Measurements from ENCODE around the gene PARK7.
"Not testable (repeated sequence)": the region's sequence is repeated elsewhere in the genome, so short reads cannot be mapped to it uniquely, and the experiment has no call there.

The PARK7 gene

DNA sequence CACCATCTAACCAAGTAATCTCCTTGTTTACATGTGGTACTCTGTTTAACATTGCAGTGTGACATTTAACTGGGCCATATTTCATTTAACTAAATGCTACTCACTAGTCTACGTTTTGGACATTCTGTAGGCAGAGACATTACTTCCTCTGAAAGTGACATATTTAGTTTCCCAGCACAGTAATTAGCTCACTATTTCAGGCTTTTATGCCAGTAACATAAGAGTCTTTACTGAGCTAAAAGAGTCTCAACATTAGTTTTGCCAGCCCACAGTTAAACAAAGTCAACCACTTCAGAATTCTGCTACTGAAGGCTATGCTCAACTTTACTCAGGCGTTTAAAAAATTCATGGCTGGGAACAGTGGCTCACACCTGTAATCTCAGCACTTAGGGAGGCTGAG, 18.3 kb upstream of the PARK7 start:
- no peak for DNase-seq (ENCODE audit: low spot score)

DNA sequence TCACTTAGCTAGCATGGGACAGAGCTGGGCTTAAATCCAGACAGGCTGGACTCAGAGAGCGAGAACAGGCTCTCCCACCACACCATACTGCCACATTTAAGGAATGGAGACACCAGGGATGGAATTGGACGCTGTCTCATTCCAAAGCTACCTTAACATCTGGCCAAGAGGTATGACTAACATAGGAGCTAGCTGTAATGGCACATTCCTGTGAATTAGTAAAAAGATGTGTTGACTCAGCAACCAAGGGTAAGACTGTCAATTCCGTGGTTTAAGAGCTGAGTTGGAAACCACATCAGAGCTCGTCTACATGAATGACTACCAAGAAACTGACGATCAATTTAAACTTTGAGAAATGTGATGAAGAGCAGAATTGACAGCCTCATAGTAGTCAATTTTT, 12.6 kb upstream of the PARK7 start:
- DNase-seq (ENCODE audit: low spot score), result no peak

DNA sequence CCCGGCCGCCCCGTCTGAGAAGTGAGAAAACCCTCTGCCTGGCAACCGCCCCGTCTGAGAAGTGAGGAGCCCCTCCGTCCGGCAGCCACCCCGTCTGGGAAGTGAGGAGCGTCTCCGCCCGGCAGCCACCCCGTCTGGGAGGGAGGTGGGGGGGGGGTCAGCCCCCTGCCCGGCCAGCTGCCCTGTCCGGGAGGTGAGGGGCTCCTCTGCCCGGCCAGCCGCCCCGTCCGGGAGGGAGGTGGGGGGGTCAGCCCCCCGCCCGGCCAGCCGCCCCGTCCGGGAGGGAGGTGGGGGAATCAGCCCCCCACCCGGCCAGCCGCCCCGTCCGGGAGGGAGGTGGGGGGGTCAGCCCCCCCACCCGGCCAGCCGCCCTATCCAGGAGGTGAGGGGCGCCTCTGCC, 8.7 kb upstream of the PARK7 start:
- DNase-seq (ENCODE audit: low spot score), result not testable (repeated sequence)

DNA sequence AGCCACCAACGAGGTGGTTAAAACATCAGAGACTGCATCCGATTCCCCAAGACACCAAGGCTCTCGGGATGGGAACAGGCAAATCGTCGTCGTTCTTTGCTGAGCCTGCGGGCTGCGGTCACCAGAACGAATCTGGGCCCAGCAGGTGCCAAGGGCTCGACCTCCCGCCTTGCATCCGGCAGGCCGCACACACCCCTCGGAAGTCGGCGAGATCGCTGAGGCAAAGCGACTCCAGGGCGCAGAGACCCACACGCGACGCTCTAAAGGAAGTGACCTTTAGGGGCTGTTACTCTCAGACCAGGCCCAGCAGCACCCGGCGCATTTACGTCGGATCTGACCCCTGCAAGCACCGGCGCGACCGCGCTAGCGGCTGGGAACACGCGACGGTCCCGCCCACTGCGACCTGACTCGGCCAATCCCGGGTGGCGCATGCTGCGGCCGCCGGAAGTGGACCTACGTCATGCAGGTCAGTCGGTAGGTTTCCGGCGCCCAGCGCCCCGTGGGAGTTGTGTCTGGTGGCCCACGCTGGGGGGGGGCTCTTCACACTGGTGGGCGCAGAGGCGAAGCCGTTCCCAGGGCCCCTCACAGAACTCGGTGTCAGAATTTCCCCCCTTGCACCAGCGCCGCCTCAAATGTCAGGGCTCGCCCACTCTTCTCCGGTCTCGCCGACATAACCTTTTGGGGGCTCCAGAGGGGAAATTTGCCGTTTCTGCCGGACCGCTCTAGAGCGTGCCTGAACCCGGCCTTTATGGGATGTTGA, 7.5 kb upstream of the PARK7 start:
- DNase-seq (ENCODE audit: low spot score), result peak; percentile 63

DNA sequence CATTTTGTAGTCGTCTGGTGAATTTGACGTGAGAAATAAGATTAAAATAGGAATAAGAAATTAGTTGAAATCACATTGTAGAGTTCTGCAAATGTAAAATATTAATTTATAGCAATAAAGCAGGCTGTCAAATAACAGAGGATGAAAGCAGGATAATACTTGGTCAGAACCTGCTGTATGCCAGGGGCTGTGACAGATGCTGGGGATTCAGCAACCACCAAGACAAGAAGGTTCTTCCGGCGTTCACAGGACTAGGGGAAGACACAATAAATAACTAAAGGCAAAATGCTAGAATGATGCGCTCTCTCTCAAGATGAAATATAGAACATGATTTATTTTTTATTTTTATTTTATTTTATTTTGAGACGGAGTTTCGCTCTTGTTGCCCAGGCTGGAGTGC, 6.8 kb upstream of the PARK7 start:
- no peak for DNase-seq (ENCODE audit: low spot score)

DNA sequence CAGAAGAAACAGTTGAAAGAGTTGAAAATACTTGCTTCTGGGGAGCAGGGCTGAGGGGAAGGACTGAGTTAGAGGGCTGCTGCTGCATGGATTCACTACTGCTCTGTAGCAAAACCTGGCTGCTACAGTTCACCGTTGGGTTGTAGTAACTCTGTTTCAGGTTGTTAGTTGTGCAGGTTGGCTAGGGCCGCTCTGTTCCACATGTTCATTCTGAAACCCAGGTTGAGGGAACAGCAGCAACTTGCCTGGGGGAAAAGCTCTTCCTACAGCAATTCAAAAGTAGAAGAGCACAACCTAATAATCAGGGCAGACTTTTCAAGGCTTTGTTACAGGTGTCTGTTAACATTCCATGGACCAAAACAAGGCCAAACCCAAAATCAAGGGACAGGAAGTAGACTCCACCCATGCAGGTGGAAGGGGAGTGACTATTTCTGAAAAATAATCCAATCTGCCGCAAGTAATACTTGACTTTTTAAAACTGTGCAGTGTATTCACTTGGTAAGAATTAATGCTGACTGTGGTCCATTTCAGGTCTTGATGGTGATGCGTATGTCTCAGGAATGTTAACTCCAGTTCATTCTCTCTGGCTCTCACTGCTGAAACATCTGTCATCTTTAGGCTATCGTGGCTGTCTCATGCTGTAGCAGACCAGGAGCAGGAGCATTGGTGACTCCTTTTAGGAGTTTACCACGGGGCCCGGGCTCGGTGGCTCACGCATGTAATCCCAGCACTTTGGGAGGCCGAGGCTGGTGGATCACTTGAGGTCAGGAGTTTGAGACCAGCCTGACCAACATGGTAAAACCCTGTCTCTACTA, 5.1 kb upstream of the PARK7 start:
- no peak for DNase-seq (ENCODE audit: low spot score)

DNA sequence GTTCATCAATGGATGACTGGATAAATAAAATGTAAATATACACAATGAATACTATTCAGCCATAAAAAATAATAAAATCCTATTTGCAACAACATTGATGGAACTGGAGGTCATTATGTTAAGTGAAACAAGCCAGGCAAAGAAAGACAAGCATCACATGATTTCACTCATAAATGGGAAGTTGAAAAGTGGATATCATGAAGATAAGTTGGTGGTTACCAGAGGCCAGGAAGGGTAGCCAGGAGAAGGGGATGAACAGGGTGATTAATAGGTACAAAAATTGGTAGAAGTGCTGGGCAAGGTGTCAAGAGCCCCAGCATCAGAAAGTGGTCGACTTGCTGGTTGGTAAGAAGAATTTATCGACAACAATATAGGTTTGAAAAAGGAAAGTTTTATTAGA, 1.3 kb upstream of the PARK7 start:
- no peak for DNase-seq (ENCODE audit: low spot score)

DNA sequence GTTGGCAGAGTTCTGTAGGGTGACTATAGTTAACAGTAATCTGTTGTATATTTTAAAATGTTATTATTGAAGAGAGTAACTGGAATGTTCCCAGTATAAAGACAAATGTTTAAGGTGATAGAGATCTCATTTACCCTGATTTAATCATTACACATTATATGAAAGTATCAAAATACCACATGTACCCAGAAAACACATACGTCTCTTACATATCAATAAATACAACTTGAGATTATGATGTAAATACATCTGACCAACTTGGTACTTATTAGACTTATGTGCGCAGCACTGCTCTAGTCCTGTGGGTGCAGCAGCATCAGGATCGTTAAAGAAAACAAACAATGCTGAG, 670 bp upstream of the PARK7 start:
- DNase-seq (ENCODE audit: low spot score), result no peak

DNA sequence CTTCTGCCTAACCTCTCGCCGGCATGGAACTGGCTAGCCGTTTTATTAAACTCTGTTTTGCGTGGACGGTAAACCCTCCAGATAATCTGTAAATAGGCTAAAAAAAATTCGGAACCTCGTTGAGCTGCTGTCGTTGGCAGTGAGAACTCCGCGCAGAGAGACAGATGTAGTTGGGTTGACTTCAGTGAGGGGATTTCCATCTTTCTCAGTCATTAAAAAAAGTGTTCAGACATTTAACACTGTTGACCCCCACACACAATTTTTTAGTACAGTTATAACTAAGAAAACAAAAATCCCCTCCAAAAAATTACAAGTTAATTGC, 464 bp downstream of the PARK7 start:
- DNase-seq (ENCODE audit: low spot score), result no peak

DNA sequence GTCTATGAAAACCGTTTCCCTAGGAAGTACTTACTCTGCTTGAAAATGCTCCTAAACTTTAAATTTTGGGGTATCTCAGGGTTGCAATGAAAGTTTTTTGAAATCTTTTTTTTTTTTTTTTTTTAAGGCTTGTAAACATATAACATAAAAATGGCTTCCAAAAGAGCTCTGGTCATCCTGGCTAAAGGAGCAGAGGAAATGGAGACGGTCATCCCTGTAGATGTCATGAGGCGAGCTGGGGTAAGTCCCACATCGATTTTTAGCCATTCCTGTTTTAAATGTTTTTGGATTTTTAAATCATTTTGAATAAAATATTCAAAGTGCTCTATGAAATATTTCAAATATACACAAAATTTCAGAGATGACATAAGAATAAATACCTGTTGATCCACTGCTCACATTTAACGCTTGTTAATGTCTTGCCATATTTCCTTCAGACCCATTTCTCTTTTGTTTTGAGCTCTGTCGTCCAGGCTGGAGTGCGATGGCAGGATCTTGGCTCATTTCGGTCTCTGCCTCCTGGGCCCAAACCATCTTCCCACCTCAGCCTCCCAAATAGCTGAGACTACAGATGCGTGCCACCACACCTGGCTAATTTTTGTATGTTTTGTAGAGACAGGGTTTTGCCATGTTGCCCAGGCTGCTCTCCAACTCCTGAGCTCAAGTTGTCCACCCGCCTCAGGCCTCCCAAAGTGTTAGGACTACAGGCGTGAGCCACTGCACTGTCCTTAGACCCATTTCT, 1.3 kb downstream of the PARK7 start:
- no peak for DNase-seq (ENCODE audit: low spot score)

DNA sequence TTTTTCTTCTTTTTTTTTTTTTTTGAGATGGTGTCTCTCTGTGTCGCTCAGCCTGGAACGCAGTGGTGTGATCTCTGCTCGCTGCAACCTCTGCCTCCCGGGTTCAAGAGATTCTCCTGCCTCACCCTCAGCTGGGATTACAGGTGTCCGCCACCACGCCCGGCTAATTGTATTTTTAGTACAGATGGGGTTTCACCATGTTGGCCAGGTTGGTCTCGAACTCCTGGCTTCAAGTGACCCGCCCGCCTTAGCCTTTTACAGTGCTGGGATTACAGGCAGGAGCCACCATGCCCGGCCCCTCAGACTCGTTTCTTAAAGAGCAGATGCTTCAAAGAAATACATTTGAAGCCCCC, 1.8 kb downstream of the PARK7 start:
- DNase-seq (ENCODE audit: low spot score), result not testable (repeated sequence)

DNA sequence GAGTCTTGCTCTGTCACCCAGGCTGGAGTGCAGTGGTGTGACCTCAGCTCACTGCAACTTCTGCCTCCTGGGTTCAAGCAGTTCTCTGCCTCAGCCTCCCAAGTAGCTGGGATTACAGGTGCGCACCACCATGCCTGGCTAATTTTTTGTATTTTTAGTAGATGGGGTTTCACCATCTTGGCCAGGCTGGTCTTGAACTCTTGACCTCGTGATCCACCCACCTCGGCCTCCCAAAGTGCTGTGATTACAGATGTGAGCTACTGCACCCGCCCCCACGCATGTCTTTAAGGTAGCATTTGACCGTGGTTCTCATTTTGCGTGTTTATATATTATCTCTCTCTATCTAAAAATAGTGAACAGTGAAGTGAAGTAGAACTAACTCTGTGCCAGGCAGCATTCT, 2.3 kb downstream of the PARK7 start:
- DNase-seq (ENCODE audit: low spot score), result not testable (repeated sequence)

DNA sequence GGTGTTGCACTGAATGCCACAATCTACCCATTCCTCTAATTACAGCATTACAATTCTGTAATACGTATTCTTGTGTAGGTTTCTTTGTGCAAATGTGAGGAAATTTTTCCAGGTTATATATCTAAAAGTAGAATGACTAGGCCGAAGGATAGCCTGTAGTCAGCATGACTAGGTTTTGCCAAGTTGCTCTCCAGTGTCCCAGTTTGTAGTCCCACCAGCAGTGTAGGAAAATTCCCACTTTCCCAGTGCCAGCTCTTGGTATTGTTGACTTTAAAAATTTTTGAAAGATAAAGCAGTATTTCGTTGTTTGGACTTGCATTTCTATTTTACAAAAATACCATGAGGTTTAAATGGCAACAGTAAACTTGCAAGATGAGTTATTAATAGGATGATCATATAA, 3.0 kb downstream of the PARK7 start:
- DNase-seq (ENCODE audit: low spot score), result no peak

DNA sequence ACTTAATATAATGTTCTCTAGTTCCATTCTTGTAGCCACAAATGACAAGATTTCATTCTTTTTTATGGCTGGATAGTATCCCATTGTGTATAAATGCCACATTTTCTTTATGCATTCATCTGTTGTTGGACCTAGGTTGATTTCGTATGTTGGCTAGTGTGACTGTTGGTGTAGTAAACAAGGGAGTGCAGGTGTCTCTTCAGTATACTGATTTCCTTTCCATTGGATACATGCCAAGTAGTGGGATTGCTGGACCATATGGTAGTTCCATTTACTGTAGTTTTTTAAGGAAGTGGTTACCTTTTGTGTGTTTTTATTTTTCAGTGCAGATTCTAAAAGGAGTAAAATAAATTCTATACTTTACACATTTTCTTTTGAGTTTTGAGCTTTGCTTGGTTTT, 5.7 kb downstream of the PARK7 start:
- DNase-seq (ENCODE audit: low spot score), result no peak

DNA sequence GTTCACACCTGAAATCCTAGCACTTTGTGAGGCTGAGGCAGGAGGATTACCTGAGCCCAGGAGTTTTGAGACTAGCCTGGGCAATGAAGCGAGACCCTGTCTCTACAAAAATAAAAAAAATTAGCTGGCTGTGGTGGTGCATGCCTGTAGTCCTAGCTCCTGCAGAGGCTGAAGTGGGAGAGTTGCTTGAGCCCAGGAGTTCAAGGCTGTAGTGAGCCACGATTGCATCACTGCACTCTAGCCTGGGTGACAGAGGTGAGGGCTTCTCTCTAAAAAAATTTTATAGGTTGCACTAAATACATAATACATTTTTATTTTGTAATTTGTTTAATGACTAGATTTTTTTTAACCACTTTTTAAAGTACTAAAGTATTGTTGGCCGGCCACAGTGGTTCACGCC, 6.1 kb downstream of the PARK7 start:
- DNase-seq (ENCODE audit: low spot score), result no peak

DNA sequence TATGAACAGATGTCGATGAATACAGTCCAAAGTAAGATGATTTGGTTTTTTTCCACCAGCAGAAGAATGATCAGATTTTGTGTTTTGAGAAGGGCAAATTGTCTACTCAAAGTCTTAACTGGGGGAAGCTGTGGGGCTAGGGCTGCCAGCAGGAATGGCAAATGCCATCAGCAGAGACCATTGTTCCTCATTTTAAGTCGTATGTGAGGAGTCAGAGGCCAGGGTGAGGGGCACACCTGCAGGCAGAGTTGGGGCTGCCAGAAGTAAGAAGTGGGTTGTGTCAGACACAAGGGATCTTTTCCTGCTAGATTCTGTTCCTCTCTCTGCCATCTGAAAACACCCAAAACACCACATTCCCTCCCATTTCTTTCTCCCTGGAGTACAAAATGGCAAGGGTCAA, 8.7 kb downstream of the PARK7 start:
- DNase-seq (ENCODE audit: low spot score), result no peak

DNA sequence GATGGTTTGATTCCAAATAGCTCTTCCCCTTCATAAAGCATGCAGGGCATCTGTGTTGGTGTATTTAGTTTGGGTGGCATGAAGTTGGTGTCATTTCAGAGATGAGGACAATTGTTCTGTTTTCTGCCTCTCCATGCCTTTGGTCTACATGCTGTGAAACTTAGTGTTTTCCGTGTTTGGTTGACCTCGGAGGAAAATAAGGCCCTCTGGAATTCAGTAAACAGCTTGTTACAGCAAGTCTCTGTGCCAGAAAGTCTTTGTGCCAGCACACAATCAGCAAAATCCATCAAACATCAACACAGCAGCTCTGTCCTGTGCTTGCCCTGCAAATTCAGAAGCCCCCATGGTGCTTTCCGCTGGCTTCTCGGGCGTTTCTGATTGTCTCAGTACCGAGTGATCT, 9.5 kb downstream of the PARK7 start:
- no peak for DNase-seq (ENCODE audit: low spot score)

DNA sequence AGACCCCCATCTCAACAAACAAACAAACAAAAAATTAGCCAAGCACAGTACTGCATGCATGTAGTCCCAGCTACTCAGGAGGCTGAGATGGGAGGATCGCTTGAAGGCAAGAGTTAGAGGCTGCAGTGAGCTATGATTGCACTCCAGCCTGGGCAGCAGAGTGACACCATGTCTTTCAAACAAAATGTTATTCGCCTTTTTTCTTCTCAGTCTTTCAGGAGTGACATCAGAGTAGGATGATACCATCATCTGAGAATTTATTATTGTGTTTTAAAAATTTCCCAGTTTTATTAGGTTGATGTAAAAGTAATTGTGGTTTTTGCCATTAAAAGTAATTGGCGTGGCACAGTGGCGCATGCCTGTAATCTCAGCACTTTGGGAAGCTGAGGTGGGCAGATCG, 10.8 kb downstream of the PARK7 start:
- no peak for DNase-seq (ENCODE audit: low spot score)

DNA sequence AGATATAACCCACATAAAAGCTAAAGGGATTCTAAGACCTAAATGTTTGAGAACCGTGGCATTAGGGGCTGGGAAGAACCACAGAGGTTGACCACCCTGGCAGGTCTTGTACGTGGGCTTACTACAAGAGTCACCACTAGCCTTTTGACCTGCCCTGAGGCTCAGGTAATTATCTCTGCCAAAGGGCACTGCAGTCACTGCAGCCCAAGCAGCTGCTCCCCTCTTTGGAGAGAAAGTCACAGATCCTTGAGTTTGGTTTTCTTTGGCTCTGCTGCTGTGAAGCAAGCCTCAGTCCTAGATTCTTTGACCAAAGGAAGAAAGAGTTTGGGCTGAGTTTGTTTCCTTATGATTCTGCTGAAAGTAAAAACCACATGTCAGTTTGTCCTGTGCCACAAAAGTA, 11.6 kb downstream of the PARK7 start:
- no peak for DNase-seq (ENCODE audit: low spot score)

DNA sequence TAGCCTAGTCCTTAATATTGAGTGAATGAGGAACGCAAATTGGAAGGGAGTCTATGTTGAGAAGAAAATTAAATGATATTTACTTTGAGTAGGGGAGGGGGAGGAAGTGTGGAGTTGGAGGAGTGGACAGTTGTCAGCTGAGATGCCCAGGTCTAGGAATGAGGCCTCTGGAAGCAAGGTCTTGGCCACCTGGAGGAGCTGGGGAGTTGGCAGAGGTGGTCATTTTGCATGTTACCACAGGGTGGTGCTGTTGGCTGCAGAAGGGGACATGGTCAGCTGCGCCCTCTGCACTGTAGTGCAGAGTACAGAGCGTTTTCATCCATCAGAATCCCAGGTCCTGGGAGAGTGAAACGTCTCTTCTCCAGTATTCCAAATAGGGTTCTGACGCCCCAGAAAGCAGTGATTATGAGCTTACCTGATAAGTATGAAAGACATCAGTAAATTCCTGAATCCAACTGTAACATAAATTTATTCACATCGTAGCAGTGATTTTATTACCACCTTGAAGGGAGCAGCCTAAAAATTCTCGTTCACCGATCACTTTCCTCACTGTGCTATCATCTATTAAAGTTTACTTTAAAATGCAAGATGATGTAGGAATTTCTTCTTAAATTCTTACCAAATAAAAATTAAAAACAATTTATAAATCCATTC, 13.8 kb downstream of the PARK7 start:
- DNase-seq (ENCODE audit: low spot score), result peak; percentile 92

DNA sequence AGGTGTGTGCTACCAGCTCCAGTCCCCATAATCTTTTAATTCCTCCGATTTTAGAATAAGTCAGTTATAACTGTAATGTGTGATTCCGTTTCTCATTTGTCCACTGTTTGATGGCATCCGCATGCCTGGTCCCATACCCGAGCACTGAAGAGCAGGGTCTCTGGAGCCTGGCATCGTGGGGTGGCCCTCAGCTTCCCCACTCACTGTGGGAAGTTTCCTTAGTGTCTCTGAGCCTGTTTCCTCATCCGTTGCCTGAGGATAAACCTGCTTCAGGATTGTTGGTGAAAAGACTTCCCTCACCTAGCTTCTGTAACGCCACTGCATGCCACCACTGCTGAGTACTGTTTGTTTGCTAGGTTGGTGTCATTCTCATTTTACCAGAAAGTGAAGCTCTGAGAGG, 19.5 kb downstream of the PARK7 start:
- no peak for DNase-seq (ENCODE audit: low spot score)

DNA sequence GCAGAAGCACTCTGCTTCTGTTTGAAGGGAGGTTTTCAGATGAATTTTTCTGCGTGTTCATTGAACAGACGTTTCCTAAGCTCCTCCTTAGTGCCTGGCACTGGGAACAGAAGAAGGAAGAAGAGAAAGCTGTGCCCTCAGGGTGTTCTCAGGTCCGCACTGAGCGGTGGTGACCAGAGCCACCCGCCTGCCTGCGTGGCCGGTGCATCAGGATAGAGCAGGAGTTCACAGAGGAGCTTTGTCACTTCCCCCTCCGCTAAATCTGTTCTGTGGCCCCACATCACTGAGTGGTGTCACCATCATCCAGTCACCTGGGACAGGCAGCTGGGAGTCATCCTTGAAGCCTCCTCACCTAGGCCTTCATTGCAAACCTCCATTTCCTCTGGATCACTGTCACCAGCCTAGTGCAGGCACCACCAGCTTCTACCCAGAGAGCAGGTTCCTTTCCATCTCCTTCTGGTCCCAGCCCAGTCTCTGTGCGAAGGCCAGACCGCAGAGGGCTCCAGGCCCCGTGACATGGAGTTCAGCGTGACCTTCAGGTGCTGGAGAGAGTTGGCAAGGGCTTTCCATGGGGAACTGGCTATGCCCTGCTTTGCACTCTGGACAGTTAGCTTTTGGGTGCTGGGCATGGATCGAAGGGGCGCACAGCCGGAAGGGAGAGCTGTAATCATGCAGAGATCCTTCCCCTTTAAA, 21.7 kb downstream of the PARK7 start:
- DNase-seq (ENCODE audit: low spot score), result no peak

Data from iPS-NIHi11 (cell line).